HepG2 (cell line): ENCODE measurements around the gene LIN7A. TPM values are rescaled to one million over a fixed set of nuclear protein-coding genes. Genes with fewer than 3 reads are reported as not detected.

Source experiments
- ATAC-seq: fragments of 200-7000 bp; cut with Tn5 transposase; 3 replicates; pipeline ENCODE4 v1.9.1; 2020; ENCODE audit warnings: mild to moderate bottlenecking, moderate library complexity
- BruUV-seq: library from RNA; stranded (reverse); fragments of 400-500 nt; replicated peaks from 2 replicates; lab custom pipeline; 2021; lab: Mats Ljungman, UMichigan
- CTCF ChIA-PET: fragments of 300-600 bp; formaldehyde crosslinking; extraction: SDS; loops from one replicate; lab custom pipeline; 2021; ENCODE audit warnings: low total read pairs, inconsistent platforms, low intra/inter-chr PET ratio; lab: Yijun Ruan, JAX
- POLR2A ChIA-PET: fragments of 350-600 bp; sonication (Branson Sonifier 250); formaldehyde crosslinking; loops from one replicate; lab custom pipeline; 2020; ENCODE audit warnings: antibody characterized with exemption, inconsistent platforms; lab: Yijun Ruan, JAX
- DNase-seq: peaks from one replicate; pipeline ENCODE4 v3.0.0-alpha.2; 2015; ENCODE audit warnings: low spot score
- FAIRE-seq: peaks from 3 replicates; lab custom pipeline; 2011; peaks lifted over from hg19 to GRCh38; lab: Jason Lieb, UNC
- H2AFZ ChIP-seq: one replicate; pipeline ENCODE4 v1.6.1; 2011; ENCODE audit warnings: low read length, inconsistent platforms
- H3K27ac ChIP-seq: fragments of 300-600 bp; 3 replicates; pipeline ENCODE4 v1.8.0; 2011; ENCODE audit warnings: mixed run types, mild to moderate bottlenecking, mixed read lengths, low read length, inconsistent platforms; ENCODE audit not compliant: insufficient read depth; ENCODE audit errors: extremely low read length
- H3K27me3 ChIP-seq, 2 experiments: fragments of 200-600 bp in 1 of 2; 2 replicates in 1 of 2; 3 replicates in 1 of 2; pipeline versions ENCODE4 v1.6.0 to v1.8.0; 2011; ENCODE audit warnings: low read length in 2 of 2, mild to moderate bottlenecking in 2 of 2, moderate library complexity in 2 of 2, inconsistent platforms in 1 of 2; ENCODE audit not compliant: insufficient read depth in 2 of 2, control insufficient read depth in 1 of 2
- H3K36me3 ChIP-seq, 2 experiments: fragments of 200-600 bp in 1 of 2; replicated peaks in 1 of 2; 2 replicates in 1 of 2; 3 replicates in 1 of 2; pipeline versions ENCODE4 v1.5.1 to v1.8.0; 2011; ENCODE audit warnings: low read length in 2 of 2, inconsistent platforms in 1 of 2; ENCODE audit not compliant: insufficient read depth in 2 of 2, control insufficient read depth in 1 of 2
- H3K4me1 ChIP-seq: 2 replicates; pipeline ENCODE4 v1.5.1; 2012; ENCODE audit warnings: low read length, inconsistent platforms; ENCODE audit not compliant: insufficient read depth
- H3K4me2 ChIP-seq: 2 replicates; pipeline ENCODE4 v1.6.0; 2011; ENCODE audit warnings: low read depth, low read length, inconsistent platforms
- H3K4me3 ChIP-seq, 3 experiments: fragments of 200-600 bp in 1 of 3; sonication (generic), shearing (Covaris generic) in 1 of 3; replicated peaks in 1 of 3; 2 replicates each; pipeline ENCODE4 v1.5.1; 2011 to 2016; ENCODE audit warnings: low read length in 3 of 3, inconsistent platforms in 2 of 3, low read depth in 2 of 3, mild to moderate bottlenecking in 2 of 3, control low read depth in 1 of 3, mixed read lengths in 1 of 3; ENCODE audit not compliant: insufficient read depth in 1 of 3
- H3K79me2 ChIP-seq: one replicate; pipeline ENCODE4 v1.6.1; 2011; ENCODE audit warnings: low read length, inconsistent platforms; ENCODE audit not compliant: insufficient read depth
- H3K9ac ChIP-seq: 2 replicates; pipeline ENCODE4 v1.6.0; 2011; ENCODE audit warnings: mild to moderate bottlenecking, low read depth, low read length, inconsistent platforms; ENCODE audit not compliant: insufficient read depth
- H3K9me3 ChIP-seq: 2 replicates; pipeline ENCODE4 v1.5.1; 2012; ENCODE audit warnings: mild to moderate bottlenecking, low read length
- H4K20me1 ChIP-seq: 2 replicates; pipeline ENCODE4 v1.6.0; 2011; ENCODE audit warnings: inconsistent platforms, mild to moderate bottlenecking, low read length, moderate library complexity; ENCODE audit not compliant: insufficient read depth
- ATF2 ChIP-seq: sonication (generic); formaldehyde crosslinking; IDR thresholded peaks from 2 replicates; pipeline ENCODE4 v1.4.0; 2020; ENCODE audit warnings: missing genetic modification reagents
- GATAD1 ChIP-seq: IDR thresholded peaks from 2 replicates; pipeline ENCODE4 v1.6.1; 2016; ENCODE audit warnings: missing genetic modification reagents, missing compliant biosample characterization
- HNRNPH1 ChIP-seq: fragments of 200-400 bp; formaldehyde crosslinking; optimal IDR thresholded peaks from 2 replicates; pipeline ENCODE3; 2017; ENCODE audit warnings: mild to moderate bottlenecking, low read depth, low read length
- HOMEZ ChIP-seq: IDR thresholded peaks from 2 replicates; pipeline ENCODE4 v1.6.1; 2016; ENCODE audit warnings: low read depth
- KLF13 ChIP-seq: sonication (generic); formaldehyde crosslinking; IDR thresholded peaks from 2 replicates; pipeline ENCODE4 v1.4.0; 2020; ENCODE audit warnings: mild to moderate bottlenecking, missing genetic modification reagents
- ZBTB37 ChIP-seq: sonication (generic); formaldehyde crosslinking; IDR thresholded peaks from 2 replicates; pipeline ENCODE4 v1.4.0; 2020; ENCODE audit warnings: mild to moderate bottlenecking, missing genetic modification reagents
- ZMYM2 ChIP-seq: sonication (generic); formaldehyde crosslinking; IDR thresholded peaks from 2 replicates; pipeline ENCODE4 v1.8.0; 2022; ENCODE audit warnings: mild to moderate bottlenecking, missing genetic modification reagents
- ZNF136 ChIP-seq: sonication (generic); formaldehyde crosslinking; IDR thresholded peaks from 2 replicates; pipeline ENCODE4 v1.8.1; 2022; ENCODE audit warnings: low read depth, mild to moderate bottlenecking, moderate library complexity, missing genetic modification reagents
- ZNF580 ChIP-seq: IDR thresholded peaks from 2 replicates; pipeline ENCODE4 v1.6.1; 2016; ENCODE audit warnings: low read depth, borderline replicate concordance
- ZNF646 ChIP-seq: sonication (generic); formaldehyde crosslinking; IDR thresholded peaks from 2 replicates; pipeline ENCODE4 v1.9.0; 2021; ENCODE audit warnings: mild to moderate bottlenecking, missing genetic modification reagents
- ZNF746 ChIP-seq: sonication (generic); formaldehyde crosslinking; IDR thresholded peaks from 2 replicates; pipeline ENCODE4 v1.8.0; 2022; ENCODE audit warnings: mild to moderate bottlenecking, missing genetic modification reagents
- WGBS: methylation state at CpG from one replicate; pipeline ENCODE4 v1.1.6; 2017; ENCODE audit warnings: low lambda C conversion rate; 5-methylcytosine and 5-hydroxymethylcytosine counted together
- in situ Hi-C: cut with HindIII; loops from 2 replicates; pipeline ENCODE4 v1.10.0; 2017; ENCODE audit warnings: low pct_unique_long_range_greater_than_20kb; ENCODE audit not compliant: extremely low pct_ligation_motif_present
- intact Hi-C: fragments of 100-400 bp; cut with micrococcal nuclease; formaldehyde crosslinking; loops from one replicate; pipeline ENCODE4 v1.10.0; 2022; ENCODE audit not compliant: unreplicated experiment
- polyA plus RNA-seq, 8 experiments: library from polyadenylated mRNA; depleted of rRNA in 3 of 8; stranded (reverse) in 7 of 8; unstranded in 1 of 8; fragments of >200 nt; fragmentation: Illumina TruSeq in 4 of 8; extraction: Trizol in 4 of 8; gene quantifications; 2 replicates each; pipeline versions ENCODE4 v1.2.1 to v1.2.3, GENCODE V29; 2011 to 2016; ENCODE audit warnings: low read depth in 4 of 8, missing spikeins in 1 of 8, mixed read lengths in 1 of 8; ENCODE audit not compliant: insufficient read depth in 1 of 8
- total RNA-seq, 5 experiments: library from RNA; depleted of rRNA; stranded (reverse); fragments of >200 nt; fragmentation: Illumina TruSeq; extraction: Trizol; gene quantifications; 2 replicates each; pipeline ENCODE4 v1.2.3, GENCODE V29; 2016; ENCODE audit warnings: low read depth in 1 of 5

LIN7A gene
- total and polyA plus RNA-seq, 2 of the 13 experiments (the other 11 are each of a cell fraction or from before 2014, with no cell fraction given), result 18.5 to 19.2 TPM

- BruUV-seq, result no TSS peak
- CTCF ChIA-PET, result no interaction called here
- in situ Hi-C loops, result no loop called here
- TF ChIP-seq ZNF580 (CRISPR knock-in tag) (no peak), ZBTB37 (CRISPR knock-in tag) (no peak), ZMYM2 (CRISPR knock-in tag) (no peak), ZNF646 (no peak), HOMEZ (CRISPR knock-in tag) (no peak), ATF2 (CRISPR knock-in tag) (no peak), HNRNPH1 (no peak), ZNF746 (no peak), KLF13 (CRISPR knock-in tag) (no peak), GATAD1 (CRISPR knock-in tag) (no peak), ZNF136 (CRISPR knock-in tag) (no peak)
Observed at GRCh38 chr12:80857311-80857710, 80.4 kb downstream of the LIN7A start.

More at GRCh38 chr12:80857311-80857710, 80.4 kb downstream of the LIN7A start:
- DNase-seq (no peak), ATAC-seq (no peak), FAIRE-seq (no peak)
- 0 out of 5 replicates have a peak, but pooled peaks cover 0 to 2% of the 10 kb centered on the region in 2 experiments for H3K36me3 ChIP-seq
- H3K4me1 ChIP-seq, result no peaks in the 10 kb centered on the region
- H3K27me3 ChIP-seq, result no peaks in the 10 kb centered on the region
- H3K4me2 ChIP-seq, result no peak overlapping the region
- POLR2A ChIA-PET, result no interaction called here
- no peaks in the 10 kb centered on the region for H3K79me2 ChIP-seq
- intact Hi-C loops, result no loop called here
- H3K27ac ChIP-seq, result no peak overlapping the region
- H4K20me1 ChIP-seq, result no peaks in the 10 kb centered on the region
- no peak overlapping the region for H3K4me3 ChIP-seq
- no peak overlapping the region for H3K9ac ChIP-seq
- H3K9me3 ChIP-seq, result no peaks in the 10 kb centered on the region
- H2AFZ ChIP-seq, result no peak overlapping the region
- WGBS, result 100% methylated on average over 1 of the region's 1 CpG
